ENCODE measurements around the gene TMIGD3. TPM values are rescaled to one million over a fixed set of nuclear protein-coding genes. Genes with fewer than 3 reads are reported as not detected.

TMIGD3 gene
- total RNA-seq = 0.33 and 0.38 TPM in 2 replicates

DNA sequence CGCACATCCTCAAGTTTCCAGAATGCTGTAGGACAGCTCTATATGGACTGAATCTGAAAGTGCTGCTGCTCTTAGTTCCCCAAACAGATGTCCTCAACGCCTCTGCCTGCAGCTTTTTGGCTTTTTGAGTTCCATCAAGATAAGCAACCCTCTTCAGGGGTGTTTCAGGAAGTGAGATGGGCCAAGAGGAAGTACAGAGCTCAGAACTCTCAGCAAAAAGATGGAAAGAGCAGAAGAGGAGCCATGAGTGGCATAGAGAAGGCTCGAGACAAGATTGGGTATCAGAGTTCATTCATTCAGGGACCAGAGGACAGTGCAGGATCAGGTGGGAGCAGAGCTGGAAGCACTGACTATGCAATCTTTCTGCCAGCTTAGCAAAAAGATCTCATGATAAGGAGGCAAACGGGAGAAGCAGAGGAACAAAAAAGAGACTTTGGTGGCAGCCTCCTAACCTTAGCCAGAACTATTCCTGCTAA, at the start of gene TMIGD3, which contains the start of gene ADORA3:
TSS of gene TMIGD3 (minus strand) at position 49 of the 476 bp plus-strand sequence. CDS start 279 bp downstream, outside the sequence.
TSS of gene ADORA3 (minus strand) at position 49 of the 476 bp plus-strand sequence. CDS start 279 bp downstream, outside the sequence.

GRCh38 chr1:111448918-111449702, 54.3 kb downstream of the TMIGD3 start, which contains the start of the genes ATP5PB and WDR77:
TSS of gene ATP5PB (plus strand) at chr1:111449464. CDS start at chr1:111449542, 78 bp downstream.
TSS of gene WDR77 (minus strand) at chr1:111449256. CDS start at chr1:111449169, 87 bp downstream.

Small RNAs within 50 kb of the gene (small RNA-seq; reads per million reads assigned to genes)
- gene RF00019 = not detected
- gene RNU6-792P = not detected

Other genes starting within 250 kb of the TMIGD3 start
- not detected in 2 replicates for gene CHIA, start 212.8 kb downstream of the TMIGD3 start, total RNA-seq
- 0.33 and 1.1 TPM in 2 replicates for gene OVGP1, start 75.9 kb downstream of the TMIGD3 start, total RNA-seq
- gene WDR77, start 54.4 kb downstream of the TMIGD3 start, total RNA-seq = 48.0 and 62.2 TPM in 2 replicates
- 252 and 295 TPM in 2 replicates for gene ATP5PB, start 54.2 kb downstream of the TMIGD3 start, total RNA-seq
- gene C1orf162, start 29.6 kb downstream of the TMIGD3 start, total RNA-seq = 0.29 TPM in 1 of 2 replicates, not detected in the other
- gene ADORA3, start within 50 bp of the TMIGD3 start, total RNA-seq = under 0.01 and 0.19 TPM in 2 replicates
- 20.6 and 26.6 TPM in 2 replicates for gene RAP1A, start 116.2 kb upstream of the TMIGD3 start, total RNA-seq
- gene INKA2, start 235.8 kb upstream of the TMIGD3 start, total RNA-seq = 5.6 and 10.1 TPM in 2 replicates